Lung (tissue), 12 donors: ENCODE data around the gene FOXI1. TPM values are rescaled to one million over a fixed set of nuclear protein-coding genes. Genes with fewer than 3 reads are reported as not detected.

Source experiments
- ATAC-seq: fragments of 200-7000 bp; cut with Tn5 transposase; one replicate; pipeline ENCODE4 v1.9.1; 2020; ENCODE audit warnings: moderate number of reproducible peaks; ENCODE audit not compliant: insufficient read depth, low FRiP score
- DNase-seq, 3 donors: peaks; one replicate each; pipeline ENCODE4 v3.0.0-alpha.2; 2013 to 2017
- H3K27ac ChIP-seq, 2 donors: one replicate each; pipeline ENCODE4 v1.5.1; 2013; ENCODE audit warnings: mild to moderate bottlenecking in 2 of 2, moderate library complexity in 2 of 2, control low read depth in 1 of 2, inconsistent platforms in 1 of 2, low read depth in 1 of 2, low read length in 1 of 2
- H3K27me3 ChIP-seq, 3 donors: one replicate each; pipeline ENCODE4 v1.5.1; 2013; ENCODE audit warnings: low read length in 2 of 3; ENCODE audit not compliant: control insufficient read depth in 3 of 3, insufficient read depth in 3 of 3
- H3K36me3 ChIP-seq, 4 donors: one replicate each; pipeline ENCODE4 v1.5.1; 2013; ENCODE audit warnings: low read length in 4 of 4, mild to moderate bottlenecking in 1 of 4, moderate library complexity in 1 of 4; ENCODE audit not compliant: control insufficient read depth in 4 of 4, insufficient read depth in 4 of 4
- H3K4me1 ChIP-seq, 5 donors: one replicate each; pipeline ENCODE4 v1.5.1; 2013; ENCODE audit warnings: low read length in 5 of 5, mild to moderate bottlenecking in 2 of 5, moderate library complexity in 1 of 5; ENCODE audit not compliant: control insufficient read depth in 5 of 5, insufficient read depth in 5 of 5
- H3K4me3 ChIP-seq: one replicate; pipeline ENCODE4 v1.5.1; 2013; ENCODE audit warnings: mild to moderate bottlenecking, control low read depth, moderate library complexity
- H3K9ac ChIP-seq, 2 donors: one replicate each; pipeline ENCODE4 v1.5.1; 2013; ENCODE audit warnings: low read length in 2 of 2, control low read depth in 1 of 2; ENCODE audit not compliant: insufficient read depth in 1 of 2
- H3K9me3 ChIP-seq, 4 donors: one replicate each; pipeline ENCODE4 v1.5.1; 2013; ENCODE audit warnings: low read length in 3 of 4, mild to moderate bottlenecking in 1 of 4, moderate library complexity in 1 of 4; ENCODE audit not compliant: control insufficient read depth in 4 of 4, insufficient read depth in 3 of 4
- WGBS, 2 donors: extraction: QIAGEN DNeasy Blood & Tissue Kit; methylation state at CpG; one replicate each; pipeline ENCODE4 v1.1.7; 2013; 5-methylcytosine and 5-hydroxymethylcytosine counted together
- polyA plus RNA-seq, 2 donors: library from polyadenylated mRNA; stranded (reverse); fragments of 200-250 nt; gene quantifications; one replicate each; pipeline ENCODE4 v1.2.1, GENCODE V29; 2013
- total RNA-seq, 2 donors: library from RNA; depleted of rRNA in 1 of 2; stranded (reverse); fragments of >200 nt in 1 of 2; gene quantifications; one replicate each; pipeline ENCODE4 v1.2.1, GENCODE V29; 2014 to 2021
- TF ChIP-seq, protein P1 (sequence below): IDR thresholded peaks from 2 replicates; pipeline ENCODE4 v1.5.1; 2012; ENCODE audit warnings: mild to moderate bottlenecking; ENCODE audit errors: control extremely low read depth, extremely low read depth
- donor health status: control.
- donor health status: control.
- donor health status: Bipolar disorder and iron deficiency.
- donor health status: healthy.
- donor health status: DM: yes; HTN: yes; CAD: no.

FOXI1 gene
- total and polyA plus RNA-seq, 4 donors, result 0.05 to 0.10 TPM; not detected in 2

GRCh38 chr5:170109059-170110031 lies 3.6 kb downstream of the FOXI1 start:
- 90 to 91% methylated on average over 7 of the region's 7 CpGs for WGBS, 2 donors

DNA sequence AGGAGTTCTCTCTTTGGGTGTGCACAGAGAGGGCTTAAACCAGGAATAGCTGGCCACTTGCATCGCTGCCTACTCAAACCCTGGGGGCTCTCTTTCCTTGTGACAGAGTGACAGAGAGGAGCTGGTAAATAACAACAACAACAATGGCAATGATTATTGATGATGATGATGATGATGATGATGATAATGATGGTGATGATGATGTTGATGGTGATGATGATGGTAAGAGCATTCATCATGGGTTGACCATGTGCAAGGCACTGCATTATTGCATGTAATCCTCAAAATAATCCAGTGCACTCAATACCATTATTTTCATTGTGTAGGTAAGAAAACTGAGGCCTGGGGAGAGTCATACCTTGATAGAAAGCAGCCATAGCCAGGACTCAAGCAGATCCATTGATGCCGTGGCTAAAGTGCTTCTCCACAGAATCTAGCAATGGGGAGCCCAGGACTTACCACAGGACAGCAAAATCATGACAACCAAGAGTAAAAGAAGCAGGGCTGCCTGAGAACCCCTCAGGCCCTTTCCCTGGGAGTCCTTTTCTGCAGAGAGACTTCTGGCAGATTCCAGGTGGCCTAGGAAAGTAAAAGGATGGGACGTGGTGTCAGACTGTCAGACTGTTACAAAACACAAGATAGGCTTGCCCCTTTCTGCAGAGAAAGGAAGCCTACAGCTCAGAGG lies 4.8 kb downstream of the FOXI1 start:
- TF ChIP-seq, protein P1, sequence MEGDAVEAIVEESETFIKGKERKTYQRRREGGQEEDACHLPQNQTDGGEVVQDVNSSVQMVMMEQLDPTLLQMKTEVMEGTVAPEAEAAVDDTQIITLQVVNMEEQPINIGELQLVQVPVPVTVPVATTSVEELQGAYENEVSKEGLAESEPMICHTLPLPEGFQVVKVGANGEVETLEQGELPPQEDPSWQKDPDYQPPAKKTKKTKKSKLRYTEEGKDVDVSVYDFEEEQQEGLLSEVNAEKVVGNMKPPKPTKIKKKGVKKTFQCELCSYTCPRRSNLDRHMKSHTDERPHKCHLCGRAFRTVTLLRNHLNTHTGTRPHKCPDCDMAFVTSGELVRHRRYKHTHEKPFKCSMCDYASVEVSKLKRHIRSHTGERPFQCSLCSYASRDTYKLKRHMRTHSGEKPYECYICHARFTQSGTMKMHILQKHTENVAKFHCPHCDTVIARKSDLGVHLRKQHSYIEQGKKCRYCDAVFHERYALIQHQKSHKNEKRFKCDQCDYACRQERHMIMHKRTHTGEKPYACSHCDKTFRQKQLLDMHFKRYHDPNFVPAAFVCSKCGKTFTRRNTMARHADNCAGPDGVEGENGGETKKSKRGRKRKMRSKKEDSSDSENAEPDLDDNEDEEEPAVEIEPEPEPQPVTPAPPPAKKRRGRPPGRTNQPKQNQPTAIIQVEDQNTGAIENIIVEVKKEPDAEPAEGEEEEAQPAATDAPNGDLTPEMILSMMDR, result no peak
- peaks cover 0 to 2% (median 0%) of the 10 kb centered on the region in 3 donors for H3K27me3 ChIP-seq
- H3K4me3 ChIP-seq, result no peak overlapping the region
- no peak for ATAC-seq
- no peak overlapping the region for H3K9ac ChIP-seq
- no peaks in the 10 kb centered on the region for H3K4me1 ChIP-seq
- WGBS, 2 donors, result 73 to 75% methylated on average over 3 of the region's 3 CpGs
- no peaks in the 10 kb centered on the region for H3K36me3 ChIP-seq
- H3K27ac ChIP-seq, result no peak overlapping the region
- no peak for DNase-seq
- H3K9me3 ChIP-seq, result peaks cover 0 to 2% (median 0%) of the 10 kb centered on the region in 4 donors

More at GRCh38 chr5:170109059-170110031, 3.6 kb downstream of the FOXI1 start:
- Histone ChIP-seq H3K27ac (no peak overlapping the region), H3K36me3 (no peaks in the 10 kb centered on the region), H3K9ac (no peak overlapping the region), H3K4me3 (no peak overlapping the region), H3K9me3 (peaks cover 0 to under 1% (median 0%) of the 10 kb centered on the region in 4 donors), H3K4me1 (no peaks in the 10 kb centered on the region), H3K27me3 (peaks cover 0 to 2% (median 0%) of the 10 kb centered on the region in 3 donors)
- no peak for DNase-seq
- TF ChIP-seq, protein P1, result no peak
- ATAC-seq, result no peak

GRCh38 chr5:170111088-170111785 lies 5.5 kb downstream of the FOXI1 start:
- H3K27ac ChIP-seq, result no peak overlapping the region
- peaks cover 0 to 2% (median 0%) of the 10 kb centered on the region in 4 donors for H3K9me3 ChIP-seq
- no peaks in the 10 kb centered on the region for H3K36me3 ChIP-seq
- peaks cover 0 to 2% (median 0%) of the 10 kb centered on the region in 3 donors for H3K27me3 ChIP-seq
- TF ChIP-seq, protein P1, result no peak
- H3K4me1 ChIP-seq, result no peaks in the 10 kb centered on the region
- no peak for ATAC-seq
- H3K4me3 ChIP-seq, result no peak overlapping the region
- H3K9ac ChIP-seq, result no peak overlapping the region
- DNase-seq, result no peak
- 44 to 62% methylated on average over 7 to 8 of the region's 8 CpGs for WGBS, 2 donors
